HG03521 (cell line): Measurements from ENCODE around the gene CCSER1.
"Not testable (repeated sequence)": the region's sequence is repeated elsewhere in the genome, so short reads cannot be mapped to it uniquely, and the experiment has no call there.

Experiments used
- ATAC-seq: cut with Tn5 transposase; IDR thresholded peaks from one replicate; pipeline ENCODE4 v1.9.1; 2021; ENCODE audit warnings: mild to moderate bottlenecking, moderate library complexity; ENCODE audit not compliant: unreplicated experiment

CCSER1 gene

DNA sequence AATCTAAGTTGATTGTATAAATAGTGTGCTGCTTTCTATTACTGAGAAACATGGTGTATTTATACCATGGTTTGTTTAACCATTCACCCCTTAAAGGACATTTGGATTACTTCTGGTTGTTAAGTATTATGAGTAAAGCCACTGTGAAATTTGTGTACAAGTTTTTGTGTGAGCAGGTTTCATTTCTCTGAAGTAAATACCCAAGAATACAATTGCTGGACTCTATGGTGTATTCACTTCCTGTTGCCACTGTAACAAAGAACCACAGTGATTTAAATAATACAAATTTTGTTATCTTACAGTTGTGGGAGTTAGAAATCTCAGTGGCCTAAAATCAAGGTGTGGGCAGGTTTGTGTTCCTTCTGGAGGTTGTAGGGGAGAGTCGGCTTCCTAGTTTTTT is 869.6 kb downstream of the CCSER1 start:
- no peak for ATAC-seq

GRCh38 chr4:91015861-91016260 is 888.7 kb downstream of the CCSER1 start:
- no peak for ATAC-seq

DNA sequence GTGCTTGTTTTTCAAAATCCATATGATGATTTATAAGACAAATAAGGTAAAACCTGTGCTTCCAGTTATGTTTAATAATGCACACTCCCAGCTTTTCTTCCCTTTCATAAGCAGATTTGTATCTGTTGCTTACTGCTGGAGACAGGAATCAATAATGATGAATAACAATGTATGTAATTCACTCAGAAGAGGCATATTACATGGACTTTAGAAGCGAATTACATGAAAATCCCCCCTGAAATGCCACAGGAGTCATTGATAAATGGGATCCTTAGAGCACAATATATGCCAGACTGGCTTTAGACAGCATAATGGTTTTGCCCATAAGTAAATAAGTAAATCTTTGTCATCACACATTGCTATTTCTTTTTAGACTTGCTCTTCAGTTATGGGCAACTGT is 892.3 kb downstream of the CCSER1 start:
- ATAC-seq = no peak

- no peak for ATAC-seq
Observed at GRCh38 chr4:91025241-91026148, 898.3 kb downstream of the CCSER1 start.

DNA sequence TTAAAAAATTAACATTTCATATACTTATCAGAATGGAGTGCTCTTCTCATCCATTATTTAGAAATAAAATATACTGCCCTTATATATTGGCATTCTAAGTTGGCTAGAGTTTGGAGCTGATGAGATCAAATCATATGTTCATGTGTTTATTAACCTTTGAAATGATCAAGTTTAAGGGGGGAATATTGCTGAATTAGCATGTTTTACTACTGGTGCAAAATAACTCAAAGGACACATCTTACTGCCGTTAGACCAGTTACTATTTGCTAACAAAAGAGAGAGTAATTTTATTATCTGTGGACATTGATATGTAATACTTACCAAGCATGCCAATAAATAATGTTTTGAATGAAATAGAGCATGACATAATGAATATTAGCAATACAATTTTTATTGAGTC is 901.0 kb downstream of the CCSER1 start:
- ATAC-seq = no peak

DNA sequence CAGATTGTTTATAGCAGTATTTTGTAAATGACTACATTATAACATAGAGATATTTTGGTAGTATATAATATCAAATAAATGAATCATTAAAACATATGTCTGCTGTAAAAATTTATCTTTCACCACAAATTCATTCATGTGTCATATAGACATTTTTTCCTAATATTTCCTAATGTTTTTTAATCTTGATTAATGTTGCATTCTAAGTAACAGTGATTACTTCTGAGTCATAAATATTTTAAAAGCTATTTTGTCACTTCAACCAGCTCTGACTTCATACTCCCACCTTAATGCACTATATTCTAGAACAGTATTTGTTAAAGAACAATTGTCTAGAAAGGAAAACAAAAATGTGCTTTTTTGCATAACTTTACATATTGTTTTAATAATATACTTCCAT is 904.6 kb downstream of the CCSER1 start:
- ATAC-seq = no peak

DNA sequence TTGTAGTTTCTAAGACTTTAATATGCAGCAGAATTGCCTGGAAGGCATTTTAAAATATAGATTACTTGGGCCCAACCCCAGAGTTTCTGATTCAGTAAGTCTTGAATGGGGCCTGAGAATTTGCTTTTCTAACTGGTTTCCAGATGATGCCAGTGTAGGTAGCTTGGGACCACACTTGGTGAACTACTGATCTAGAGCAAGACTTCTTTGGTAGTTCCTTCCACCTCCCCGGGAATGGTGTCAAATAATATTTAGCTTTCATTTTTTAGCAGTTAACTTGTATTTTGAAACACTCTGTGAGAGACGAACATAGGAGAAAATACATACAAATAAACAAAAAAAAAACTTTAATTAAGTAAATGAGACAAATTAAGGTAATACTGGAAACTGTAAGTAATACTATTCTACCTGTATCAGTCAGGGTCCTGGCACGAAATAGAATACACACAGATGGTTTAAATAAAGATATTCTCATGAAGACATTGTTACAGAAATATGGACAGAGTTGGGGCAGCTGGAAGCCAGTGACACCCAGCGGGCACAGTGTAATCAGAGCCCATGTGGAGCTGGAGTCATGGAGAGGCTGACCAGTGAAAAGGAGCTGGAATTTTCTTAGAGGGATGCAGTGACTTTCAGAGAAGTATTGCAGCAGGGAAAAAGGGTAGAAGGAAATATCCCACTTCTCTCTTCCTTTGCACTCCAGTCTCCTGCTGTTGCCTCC is 905.7 kb downstream of the CCSER1 start:
- no peak for ATAC-seq

DNA sequence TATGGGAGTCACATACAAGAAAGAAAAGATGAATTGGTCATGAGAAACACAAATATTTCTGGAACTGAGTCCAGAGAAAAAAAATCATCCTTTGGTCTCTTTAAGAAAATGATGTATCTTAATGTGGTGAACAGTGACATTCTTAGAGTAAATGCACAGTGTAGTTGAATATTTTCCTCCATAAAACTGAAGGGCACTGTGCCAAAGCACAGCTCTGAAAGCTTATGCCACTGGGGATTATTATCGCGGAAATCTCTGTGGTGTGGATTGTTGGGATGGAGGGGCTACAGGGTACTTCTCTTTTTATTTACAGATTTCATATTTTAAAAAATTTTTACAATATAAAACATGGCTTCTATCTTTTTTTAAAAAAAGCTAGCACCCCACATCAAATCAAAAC is 908.1 kb downstream of the CCSER1 start:
- ATAC-seq = no peak

- ATAC-seq = no peak
Observed at GRCh38 chr4:91037951-91038350, 910.8 kb downstream of the CCSER1 start.

DNA sequence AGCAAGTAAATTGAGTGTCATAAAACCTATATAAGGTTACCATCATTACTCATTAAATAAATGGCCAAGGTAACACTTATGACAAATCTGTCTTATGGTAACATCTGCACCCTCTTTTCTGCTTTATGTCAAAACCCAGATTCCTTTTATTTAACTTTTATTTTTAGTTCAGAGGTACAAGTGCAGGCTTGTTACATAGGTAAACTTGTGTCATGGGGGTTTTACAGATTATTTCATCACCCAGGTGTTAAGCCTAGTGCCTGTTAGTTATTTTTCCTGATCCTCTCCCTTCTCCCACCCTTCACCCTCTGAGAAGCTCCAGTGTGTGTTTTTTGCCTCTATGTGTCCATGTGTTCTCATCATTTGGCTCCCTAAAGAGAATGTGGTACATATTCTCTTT is 930.7 kb downstream of the CCSER1 start:
- no peak for ATAC-seq

- no peak for ATAC-seq
Observed at GRCh38 chr4:91058345-91058744, 931.2 kb downstream of the CCSER1 start.

GRCh38 chr4:91064157-91064853 is 937.1 kb downstream of the CCSER1 start:
- ATAC-seq = no peak

DNA sequence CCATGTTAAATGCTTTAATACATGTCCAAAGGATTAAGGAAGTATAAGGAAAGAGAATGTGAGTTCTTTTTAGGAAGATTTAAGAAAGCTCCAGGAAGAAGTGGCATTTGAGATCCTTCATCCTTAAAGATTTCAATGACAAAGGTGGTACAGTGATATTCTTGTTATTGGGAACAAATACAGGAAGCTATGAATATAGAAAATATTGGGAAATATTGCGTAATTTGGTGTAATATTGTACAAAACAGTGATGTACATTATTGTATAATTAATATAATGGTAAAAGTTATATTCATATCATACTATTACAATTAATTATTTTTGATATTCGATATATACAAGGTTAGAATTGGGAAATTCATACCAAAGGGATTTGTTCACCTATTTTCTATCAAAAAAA is 937.9 kb downstream of the CCSER1 start:
- ATAC-seq = no peak

- ATAC-seq = no peak
Observed at GRCh38 chr4:91070736-91071135, 943.5 kb downstream of the CCSER1 start.

GRCh38 chr4:91076147-91076546 is 949.0 kb downstream of the CCSER1 start:
- ATAC-seq = no peak

GRCh38 chr4:91085961-91086360 is 958.8 kb downstream of the CCSER1 start:
- no peak for ATAC-seq

GRCh38 chr4:91087743-91088142 is 960.5 kb downstream of the CCSER1 start:
- ATAC-seq = no peak

DNA sequence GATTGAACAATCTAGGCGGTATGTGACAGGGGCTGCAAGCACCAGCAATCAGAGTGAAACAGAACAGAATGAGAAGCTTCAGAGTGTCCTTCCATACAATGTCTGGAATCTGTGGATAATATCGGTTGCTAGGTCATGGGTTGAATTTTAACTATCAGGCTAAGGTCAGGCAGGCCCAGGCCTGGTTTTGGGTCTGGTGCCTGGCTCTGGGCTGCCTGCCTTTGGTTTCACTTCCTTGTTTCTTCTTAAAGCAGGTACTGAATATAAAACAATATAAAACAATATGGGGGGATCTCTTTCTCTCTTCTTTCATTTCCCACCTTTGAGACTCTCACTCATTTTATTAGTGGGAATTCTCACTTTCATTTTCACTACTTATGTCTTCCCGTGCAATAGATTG is 962.0 kb downstream of the CCSER1 start:
- ATAC-seq = no peak

GRCh38 chr4:91092398-91092980 is 965.3 kb downstream of the CCSER1 start:
- ATAC-seq = no peak

DNA sequence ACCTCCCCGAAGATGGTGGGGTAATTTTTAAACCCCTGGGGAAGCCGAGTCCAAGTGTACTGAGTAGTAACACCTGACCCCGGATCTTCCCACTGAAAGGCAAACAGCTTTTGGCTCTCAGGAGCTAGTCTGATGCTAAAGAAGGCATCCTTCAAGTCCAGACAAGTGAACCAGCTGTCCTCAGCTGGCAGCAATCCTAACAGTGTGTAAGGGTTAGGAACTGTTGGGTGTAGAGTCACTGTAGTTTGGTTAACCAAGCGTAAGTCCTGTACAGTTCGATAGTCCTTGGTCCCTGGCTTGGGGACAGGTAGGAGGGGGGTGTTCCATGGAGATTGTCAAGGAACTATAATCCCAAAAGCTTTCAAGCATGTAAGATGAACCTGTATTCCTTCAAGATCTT is 967.0 kb downstream of the CCSER1 start:
- ATAC-seq = not testable (repeated sequence)

DNA sequence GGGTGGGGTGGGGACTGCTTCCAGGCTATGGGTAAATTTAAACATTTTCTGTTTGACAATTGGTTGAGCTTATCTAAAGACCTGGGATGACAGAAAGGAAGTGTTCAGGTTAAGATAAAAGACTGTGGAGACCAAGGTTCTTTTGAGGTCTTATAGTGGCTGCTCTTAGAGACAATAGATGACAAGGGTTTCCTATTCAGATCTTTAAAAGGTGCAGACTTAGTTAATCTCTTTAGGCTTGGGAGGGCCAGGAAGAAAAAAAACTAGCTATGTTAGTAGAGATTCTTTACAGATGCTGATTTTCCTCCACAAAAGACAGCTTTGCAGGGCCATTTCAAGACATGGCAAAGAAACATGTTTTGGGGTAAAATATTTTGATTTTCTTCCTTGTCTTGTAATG is 972.5 kb downstream of the CCSER1 start:
- no peak for ATAC-seq
